ENCODE results near the gene KTN1.

The KTN1 gene

GRCh38 chr14:55681096-55681495 is 101.1 kb downstream of the KTN1 start:
- no peak for DNase-seq (ENCODE audit: low spot score)

GRCh38 chr14:55684956-55685584 is 105.1 kb downstream of the KTN1 start:
- no peak for DNase-seq (ENCODE audit: low spot score)

- DNase-seq (ENCODE audit: low spot score) = no peak
Observed at GRCh38 chr14:55686713-55687112, 106.7 kb downstream of the KTN1 start.

- no peak for DNase-seq (ENCODE audit: low spot score)
Observed at GRCh38 chr14:55688566-55688965, 108.6 kb downstream of the KTN1 start.

GRCh38 chr14:55689981-55690871 is 110.2 kb downstream of the KTN1 start:
- no peak for DNase-seq (ENCODE audit: low spot score)

- no peak for DNase-seq (ENCODE audit: low spot score)
Observed at GRCh38 chr14:55691659-55692058, 111.7 kb downstream of the KTN1 start.

- DNase-seq (ENCODE audit: low spot score) = no peak
Observed at GRCh38 chr14:55693904-55694303, 113.9 kb downstream of the KTN1 start.

- DNase-seq (ENCODE audit: low spot score) = no peak
Observed at GRCh38 chr14:55697414-55697861, 117.4 kb downstream of the KTN1 start.

- DNase-seq (ENCODE audit: low spot score) = no peak
Observed at GRCh38 chr14:55698051-55698450, 118.0 kb downstream of the KTN1 start.

- no peak for DNase-seq (ENCODE audit: low spot score)
Observed at GRCh38 chr14:55699131-55700057, 119.4 kb downstream of the KTN1 start.

- no peak for DNase-seq (ENCODE audit: low spot score)
Observed at GRCh38 chr14:55701638-55702037, 121.6 kb downstream of the KTN1 start.

GRCh38 chr14:55702511-55702910 is 122.5 kb downstream of the KTN1 start:
- no peak for DNase-seq (ENCODE audit: low spot score)

GRCh38 chr14:55704654-55705053 is 124.6 kb downstream of the KTN1 start:
- DNase-seq (ENCODE audit: low spot score) = no peak

- no peak for DNase-seq (ENCODE audit: low spot score)
Observed at GRCh38 chr14:55705651-55706364, 125.8 kb downstream of the KTN1 start.

GRCh38 chr14:55706365-55706684 is 126.3 kb downstream of the KTN1 start:
- no peak for DNase-seq (ENCODE audit: low spot score)

- no peak for DNase-seq (ENCODE audit: low spot score)
Observed at GRCh38 chr14:55706893-55707292, 126.9 kb downstream of the KTN1 start.

GRCh38 chr14:55707365-55707804 is 127.4 kb downstream of the KTN1 start:
- DNase-seq (ENCODE audit: low spot score) = no peak

- no peak for DNase-seq (ENCODE audit: low spot score)
Observed at GRCh38 chr14:55710506-55711041, 130.6 kb downstream of the KTN1 start.

- no peak for DNase-seq (ENCODE audit: low spot score)
Observed at GRCh38 chr14:55711175-55711811, 131.3 kb downstream of the KTN1 start.

- no peak for DNase-seq (ENCODE audit: low spot score)
Observed at GRCh38 chr14:55712491-55712890, 132.5 kb downstream of the KTN1 start.

GRCh38 chr14:55713486-55713885 is 133.5 kb downstream of the KTN1 start:
- no peak for DNase-seq (ENCODE audit: low spot score)
